ENCODE data around the gene IFNG. TPM values are rescaled to one million over a fixed set of nuclear protein-coding genes. Genes with fewer than 3 reads are reported as not detected.

Gene IFNG
- total and polyA plus RNA-seq, 5 experiments from 2014 or later = 0.27 to 8.6 TPM; not detected in 3

DNA sequence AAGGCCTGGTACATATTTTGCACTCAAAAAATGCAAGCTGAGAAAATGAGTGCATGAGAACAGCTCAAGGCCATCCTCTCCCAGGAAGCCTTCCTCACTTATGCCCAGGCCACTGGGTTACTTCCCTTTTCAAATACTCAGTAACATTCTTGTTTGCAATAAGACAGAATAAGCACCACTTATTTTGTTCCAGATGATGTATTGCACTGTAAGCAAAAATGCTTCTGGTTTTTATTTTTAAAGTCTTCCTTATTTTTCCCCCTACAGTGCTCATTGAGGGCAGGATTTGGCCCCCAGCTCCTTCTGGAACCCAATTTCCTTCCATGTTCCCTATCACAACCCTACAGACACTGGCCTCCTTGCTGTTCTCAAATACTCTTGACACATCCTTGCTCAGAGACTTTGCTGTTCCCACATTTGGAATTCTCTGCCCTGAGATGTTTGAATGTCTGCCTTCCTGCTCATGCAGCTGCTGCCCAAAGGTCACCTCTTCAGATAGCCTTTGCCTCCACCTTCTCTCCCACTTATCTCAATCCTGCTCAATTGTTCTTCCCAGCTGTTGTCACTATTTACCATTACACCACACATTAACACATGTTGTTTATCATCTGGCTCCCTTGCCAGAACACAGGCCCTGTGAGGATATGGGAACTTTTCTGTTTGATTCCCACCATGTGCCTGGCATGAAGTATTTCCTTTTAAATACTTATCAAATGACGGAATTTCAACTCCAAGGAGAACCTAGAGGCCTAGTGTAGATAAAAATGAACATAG is 49.9 kb downstream of the IFNG start:
- POLR2A ChIA-PET = no interaction called here

DNA sequence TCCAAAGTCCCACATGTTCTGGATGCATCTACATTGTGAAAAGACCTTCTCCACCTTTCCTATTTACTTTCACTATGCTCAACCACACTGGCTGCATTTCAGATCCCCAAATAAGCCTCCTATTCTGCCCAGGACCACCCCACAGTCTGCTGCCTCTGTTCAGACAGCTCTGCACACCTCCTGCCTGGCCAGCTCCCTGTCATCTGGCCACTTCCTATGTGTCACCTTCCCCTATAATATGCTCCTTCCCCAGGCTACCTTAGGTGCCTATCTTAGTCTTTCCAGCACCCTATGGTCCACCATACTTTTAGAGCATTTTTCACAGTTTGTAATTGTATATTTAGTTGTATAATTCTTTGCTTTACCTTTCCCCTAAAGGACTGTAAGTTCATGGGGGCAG is 50.5 kb downstream of the IFNG start:
- Mint-ChIP-seq H3K27me3 (no peaks in the 10 kb centered on the region), H3K9me3 (no peaks in the 10 kb centered on the region), H3K4me1 (peaks cover 0 to under 1% (median 0%) of the 10 kb centered on the region in 4 donors), H3K4me3 (no peak overlapping the region), H3K27ac (no peak overlapping the region), H3K36me3 (no peaks in the 10 kb centered on the region)
- ATAC-seq (no peak), DNase-seq (no peak)
- POLR2A ChIA-PET = no interaction called here

More for the DNA sequence above, 49.9 kb downstream of the IFNG start:
- Mint-ChIP-seq H3K4me1 (peaks cover 0 to 2% (median 0%) of the 10 kb centered on the region in 4 donors), H3K4me3 (no peak overlapping the region), H3K27me3 (no peaks in the 10 kb centered on the region), H3K9me3 (no peaks in the 10 kb centered on the region), H3K36me3 (no peaks in the 10 kb centered on the region), H3K27ac (no peak overlapping the region)
- DNase-seq (no peak), ATAC-seq (no peak)

DNA sequence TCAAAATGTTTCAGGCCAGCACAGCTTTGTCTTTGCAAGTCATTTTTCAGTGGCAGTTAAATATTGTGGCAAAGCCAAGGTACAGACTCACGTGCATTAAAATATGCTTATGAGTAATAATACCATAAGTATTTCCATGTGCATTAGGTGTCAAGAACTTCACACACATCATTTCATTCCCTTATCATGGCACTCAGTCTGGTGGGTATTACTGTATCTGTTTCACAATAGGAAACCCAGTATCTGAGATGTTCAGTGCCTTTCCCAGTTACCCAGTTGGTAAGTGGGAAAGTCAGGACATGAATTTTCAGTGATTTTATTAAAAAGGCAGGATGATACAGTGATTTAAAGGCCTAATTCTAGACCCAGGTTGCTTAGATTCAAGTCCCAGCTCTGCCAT is 52.9 kb downstream of the IFNG start:
- H3K27ac Mint-ChIP-seq = no peak overlapping the region
- POLR2A ChIA-PET = no interaction called here
- no peaks in the 10 kb centered on the region for H3K9me3 Mint-ChIP-seq
- DNase-seq (no peak), ATAC-seq (no peak)
- no peaks in the 10 kb centered on the region for H3K4me1 Mint-ChIP-seq
- no peaks in the 10 kb centered on the region for H3K27me3 Mint-ChIP-seq
- no peak overlapping the region for H3K4me3 Mint-ChIP-seq
- no peaks in the 10 kb centered on the region for H3K36me3 Mint-ChIP-seq

DNA sequence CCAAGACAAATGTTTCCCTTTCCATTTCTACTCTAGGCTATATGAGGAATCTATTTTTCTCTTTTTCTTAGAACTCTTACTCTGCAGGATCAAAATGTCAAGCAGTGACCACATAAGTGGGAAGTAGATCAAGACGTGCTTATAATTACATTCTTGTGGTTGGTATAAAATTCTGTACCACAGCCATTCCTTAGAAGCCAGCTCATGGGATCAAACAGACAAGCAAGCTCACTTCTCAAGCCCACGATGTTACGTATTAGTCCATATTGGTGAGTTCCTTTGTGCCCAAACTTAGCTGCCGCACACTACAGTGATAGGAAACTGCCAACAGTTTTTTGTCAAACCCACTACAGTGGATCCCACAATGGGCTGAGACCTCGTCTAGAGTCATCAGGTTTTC is 53.4 kb downstream of the IFNG start:
- H3K9me3 Mint-ChIP-seq = no peaks in the 10 kb centered on the region
- POLR2A ChIA-PET = no interaction called here
- no peaks in the 10 kb centered on the region for H3K27me3 Mint-ChIP-seq
- ATAC-seq (no peak), DNase-seq (no peak)
- H3K36me3 Mint-ChIP-seq = no peaks in the 10 kb centered on the region
- H3K27ac Mint-ChIP-seq = no peak overlapping the region
- no peak overlapping the region for H3K4me3 Mint-ChIP-seq
- H3K4me1 Mint-ChIP-seq = no peaks in the 10 kb centered on the region

Other genes starting within 250 kb of the IFNG start
- 1 to 10 TPM in 1 of 2 experiments, under 1 TPM in 1; 0.88 to 1.9 TPM for gene IFNG-AS1, start 170.3 kb downstream of the IFNG start, total RNA-seq
- 1 to 10 TPM; 1.3 to 3.1 (median 3.0) TPM for gene IFNG-AS1, start 170.3 kb downstream of the IFNG start, polyA plus RNA-seq
- gene IL26, start 66.1 kb upstream of the IFNG start, total RNA-seq = not detected
- gene IL26, start 66.1 kb upstream of the IFNG start, polyA plus RNA-seq = under 1 TPM in 1 of 3 donors, not detected in 2; 0.54 TPM
- not detected for gene IL22, start 93.9 kb upstream of the IFNG start, total RNA-seq
- not detected for gene IL22, start 93.9 kb upstream of the IFNG start, polyA plus RNA-seq
- gene MDM1, start 172.6 kb upstream of the IFNG start, total RNA-seq = 10 to 100 TPM; 28.2 to 34.6 TPM
- 10 to 100 TPM; 16.2 to 20.8 (median 17.8) TPM for gene MDM1, start 172.6 kb upstream of the IFNG start, polyA plus RNA-seq

Data from naive thymus-derived CD8-positive, alpha-beta T cell (primary cell).